K562 (cell line): Measurements from ENCODE around the gene NOMO2. TPM values are rescaled to one million over a fixed set of nuclear protein-coding genes. Genes with fewer than 3 reads are reported as not detected.
A peak's percentile ranks its signal among the peaks of the same experiment; 100 is the strongest.
"Not testable (repeated sequence)": the region's sequence is repeated elsewhere in the genome, so short reads cannot be mapped to it uniquely, and the experiment has no call there.

Source experiments
- ATAC-seq: fragments of 200-7000 bp; cut with Tn5 transposase; 3 replicates; pipeline ENCODE4 v1.9.1; 2020; ENCODE audit warnings: moderate library complexity
- BruUV-seq: library from RNA; stranded (reverse); fragments of 400-500 nt; replicated peaks from 2 replicates; lab custom pipeline; 2021; lab: Mats Ljungman, UMichigan
- CTCF ChIA-PET: fragments of 300-600 bp; formaldehyde crosslinking; extraction: SDS; loops from one replicate; lab custom pipeline; 2021; ENCODE audit warnings: low intra/inter-chr PET ratio; lab: Yijun Ruan, JAX
- POLR2A ChIA-PET: fragments of 300-600, 350-650 bp; sonication (Branson Sonifier 250); formaldehyde crosslinking; extraction: SDS; loops from one replicate; lab custom pipeline; 2021; ENCODE audit warnings: antibody characterized with exemption, inconsistent platforms; lab: Yijun Ruan, JAX
- DNase-seq, 4 experiments: peaks; one replicate each; pipeline versions ENCODE4 v3.0.0 to v3.0.0-alpha.2; 2011 to 2018; ENCODE audit warnings: low spot score in 3 of 4, mixed read lengths in 3 of 4; ENCODE audit errors: extremely low read depth in 1 of 4
- FAIRE-seq: peaks from 2 replicates; lab custom pipeline; 2011; peaks lifted over from hg19 to GRCh38; lab: Jason Lieb, UNC
- H2AFZ ChIP-seq: 2 replicates; pipeline ENCODE4 v1.6.0; 2011; ENCODE audit warnings: low read depth, low read length, control low read depth, inconsistent platforms
- H3K27ac ChIP-seq: fragments of 200-600 bp; 3 replicates; pipeline ENCODE4 v1.8.0; 2011; ENCODE audit warnings: low read depth, mild to moderate bottlenecking, control low read depth, inconsistent platforms, low read length, moderate library complexity, mixed read lengths; ENCODE audit errors: extremely low read depth
- H3K27me3 ChIP-seq, 2 experiments: fragments of 300-600 bp in 1 of 2; 2 replicates in 1 of 2; 3 replicates in 1 of 2; pipeline versions ENCODE4 v1.6.0 to v1.8.0; 2011; ENCODE audit warnings: inconsistent platforms in 2 of 2, low read length in 2 of 2, mild to moderate bottlenecking in 1 of 2, mixed read lengths in 1 of 2, moderate library complexity in 1 of 2; ENCODE audit not compliant: control insufficient read depth in 2 of 2, insufficient read depth in 2 of 2
- H3K36me3 ChIP-seq: fragments of 300-600 bp; 3 replicates; pipeline ENCODE4 v1.8.0; 2011; ENCODE audit warnings: mild to moderate bottlenecking, low read length, inconsistent platforms; ENCODE audit not compliant: control insufficient read depth, insufficient read depth
- H3K4me1 ChIP-seq, 2 experiments: fragments of 200-600 bp in 1 of 2; replicated peaks in 1 of 2; 2 replicates in 1 of 2; 3 replicates in 1 of 2; pipeline versions ENCODE4 v1.5.1 to v1.8.0; 2011; ENCODE audit warnings: inconsistent platforms in 2 of 2, low read length in 2 of 2, mild to moderate bottlenecking in 1 of 2, mixed read lengths in 1 of 2, moderate library complexity in 1 of 2; ENCODE audit not compliant: control insufficient read depth in 2 of 2, insufficient read depth in 2 of 2
- H3K4me2 ChIP-seq: 2 replicates; pipeline ENCODE4 v1.6.1; 2011; ENCODE audit warnings: low read length, control low read depth, inconsistent platforms, mixed read lengths; ENCODE audit not compliant: insufficient read depth
- H3K4me3 ChIP-seq: fragments of 200-600 bp; sonication (generic), shearing (Covaris generic); 2 replicates; pipeline ENCODE4 v1.5.1; 2016; ENCODE audit warnings: control low read depth, inconsistent platforms
- H3K79me2 ChIP-seq: fragments of 200-600 bp; 3 replicates; pipeline ENCODE4 v1.8.0; 2011; ENCODE audit warnings: low read length, inconsistent platforms; ENCODE audit not compliant: control insufficient read depth, insufficient read depth
- H3K9ac ChIP-seq, 2 experiments: 2 replicates each; pipeline versions ENCODE4 v1.6.0 to v1.6.1; 2011; ENCODE audit warnings: low read depth in 2 of 2, low read length in 2 of 2, control low read depth in 1 of 2, inconsistent platforms in 1 of 2, mild to moderate bottlenecking in 1 of 2, mixed read lengths in 1 of 2; ENCODE audit not compliant: insufficient read depth in 1 of 2
- H3K9me1 ChIP-seq: one replicate; pipeline ENCODE4 v1.6.0; 2011; ENCODE audit warnings: inconsistent platforms, mild to moderate bottlenecking, low read length, moderate library complexity; ENCODE audit not compliant: control insufficient read depth, insufficient read depth
- H3K9me3 ChIP-seq: replicated peaks from 2 replicates; pipeline ENCODE4 v1.5.1; 2011; ENCODE audit warnings: low read depth, low read length, inconsistent platforms; ENCODE audit not compliant: control insufficient read depth, insufficient read depth
- H4K20me1 ChIP-seq: replicated peaks from 2 replicates; pipeline ENCODE4 v1.6.1; 2011; ENCODE audit warnings: low read length, inconsistent platforms, mixed read lengths; ENCODE audit not compliant: control insufficient read depth, insufficient read depth
- BCOR ChIP-seq: fragments of 450-650 bp; IDR thresholded peaks from 2 replicates; pipeline ENCODE4 v1.6.1; 2016
- RBM25 ChIP-seq: fragments of 200-400 bp; formaldehyde crosslinking; IDR thresholded peaks from 2 replicates; pipeline ENCODE4 v1.6.1; 2018; ENCODE audit warnings: low read length, low read depth, moderate library complexity; ENCODE audit not compliant: severe bottlenecking
- ZNF764 ChIP-seq: fragments of 250-450 bp; sonication (Bioruptor Pico); IDR thresholded peaks from 2 replicates; pipeline ENCODE4 v1.4.0; 2020; ENCODE audit warnings: low read depth, mild to moderate bottlenecking, moderate library complexity
- WGBS: fragments of 100-300 bp; shearing (Covaris generic); methylation state at CpG from one replicate; pipeline ENCODE4 v1.1.6; 2016; ENCODE audit warnings: low coverage, mixed read lengths; ENCODE audit not compliant: insufficient coverage; ENCODE audit errors: missing lambda C conversion rate; 5-methylcytosine and 5-hydroxymethylcytosine counted together
- in situ Hi-C: fragments of 300-500 bp; cut with MboI; formaldehyde crosslinking; loops from 4 replicates; pipeline ENCODE4 v1.15.0; 2018; ENCODE audit warnings: inconsistent platforms, mixed read lengths
- intact Hi-C: fragments of 100-400 bp; cut with micrococcal nuclease; formaldehyde crosslinking; loops from 2 replicates; pipeline ENCODE4 v1.14.2; 2022
- polyA plus RNA-seq, 8 experiments: library from polyadenylated mRNA; depleted of rRNA in 4 of 8; stranded (reverse) in 5 of 8; unstranded in 3 of 8; fragments of >200 nt; fragmentation: Nextera tagmentation in 2 of 8; fragmentation: Illumina TruSeq in 1 of 8; extraction: Ambion mirVana in 2 of 8; extraction: Trizol in 1 of 8; gene quantifications; 2 replicates each; pipeline versions ENCODE4 v1.2.1 to v1.2.3, GENCODE V29; 2011 to 2014; ENCODE audit warnings: inconsistent platforms in 1 of 8, missing spikeins in 1 of 8
- total RNA-seq, 7 experiments: library from RNA; depleted of rRNA in 6 of 7; stranded (reverse); fragments of >200 nt in 6 of 7; fragmentation: Illumina TruSeq in 2 of 7; extraction: Trizol in 2 of 7; gene quantifications; 2 replicates each; pipeline versions ENCODE4 v1.2.1 to v1.2.3, GENCODE V29; 2011 to 2021; ENCODE audit warnings: low replicate concordance in 1 of 7

NOMO2 gene
- total and polyA plus RNA-seq, 9 of the 15 experiments (the other 6 are each of a cell fraction or from before 2014, with no cell fraction given) = 25.2 to 82.2 (median 44.0) TPM

DNA sequence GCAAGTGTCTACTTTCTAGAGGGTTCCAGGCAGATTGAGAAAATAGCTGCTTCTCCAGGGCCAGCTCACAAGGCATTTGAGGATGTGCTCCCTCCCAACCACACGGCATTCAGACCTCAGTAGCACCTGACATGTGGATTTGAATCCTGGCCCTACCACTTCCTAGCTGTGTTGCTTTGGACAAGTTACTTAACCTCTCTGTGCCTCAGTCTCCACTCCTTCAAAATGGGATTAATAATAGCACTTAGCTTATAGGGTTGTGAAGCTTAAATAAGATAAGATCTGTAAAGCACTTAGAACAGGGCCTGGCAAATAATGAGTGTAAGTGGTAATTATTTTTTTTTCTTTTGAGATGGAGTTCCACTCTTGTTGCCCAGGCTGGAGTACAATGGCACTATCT is 21.0 kb upstream of the NOMO2 start:
- DNase-seq = no peak
- no peaks in the 10 kb centered on the region for H3K36me3 ChIP-seq
- no peaks in the 10 kb centered on the region for H4K20me1 ChIP-seq
- H2AFZ ChIP-seq = no peak overlapping the region
- no peak overlapping the region for H3K4me2 ChIP-seq
- no peaks in the 10 kb centered on the region for H3K9me1 ChIP-seq
- no peaks in the 10 kb centered on the region for H3K4me1 ChIP-seq
- in situ Hi-C loops = no loop called here
- H3K4me3 ChIP-seq = no peak overlapping the region
- intact Hi-C loops = no loop called here
- TF ChIP-seq RBM25 = peak; percentile 81
- peak; percentile 26; the same call in 1 of the 2 replicates for TF ChIP-seq BCOR
- no peak for TF ChIP-seq ZNF764 (CRISPR knock-in tag)
- H3K27ac ChIP-seq = no peak overlapping the region
- no TSS peak for BruUV-seq
- no peaks in the 10 kb centered on the region for H3K9me3 ChIP-seq
- CTCF ChIA-PET = no interaction called here
- no peaks in the 10 kb centered on the region for H3K79me2 ChIP-seq
- ATAC-seq = no peak
- no peaks in the 10 kb centered on the region; a peak in 2 of 5 replicates for H3K27me3 ChIP-seq
- no peak overlapping the region for H3K9ac ChIP-seq
- 6% methylated on average over 1 of the region's 1 CpG for WGBS
- no peak for FAIRE-seq
- POLR2A ChIA-PET = no interaction called here

DNA sequence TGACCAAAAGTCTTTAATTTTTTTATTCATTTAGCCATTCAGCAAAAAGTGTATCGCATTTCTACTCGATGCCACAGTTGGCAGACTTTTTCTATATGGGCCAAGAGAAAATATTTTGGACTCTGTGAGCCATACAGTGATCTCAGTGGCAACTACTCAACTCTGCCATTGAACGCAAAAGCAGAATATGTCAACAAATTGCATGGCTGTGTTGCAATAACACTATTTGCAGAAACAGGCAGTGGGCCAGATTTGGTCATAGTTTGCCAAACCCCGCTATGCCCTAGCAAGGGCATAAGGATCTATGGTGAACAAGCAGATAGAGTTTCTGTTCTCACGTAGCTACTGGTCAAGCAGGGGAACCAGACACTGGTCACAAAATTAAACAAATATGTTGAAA is 18.5 kb upstream of the NOMO2 start:
- CTCF ChIA-PET, H3K79me2 ChIP-seq, H3K9ac ChIP-seq, POLR2A ChIA-PET, H3K36me3 ChIP-seq, DNase-seq, H3K27me3 ChIP-seq, H3K9me3 ChIP-seq, ATAC-seq, H3K9me1 ChIP-seq, FAIRE-seq, H3K4me3 ChIP-seq, H4K20me1 ChIP-seq, H3K4me2 ChIP-seq, H2AFZ ChIP-seq, H3K4me1 ChIP-seq, intact Hi-C loops, BruUV-seq, in situ Hi-C loops, H3K27ac ChIP-seq: not testable (repeated sequence)
- WGBS = 0% methylated on average over 3 of the region's 5 CpGs

- 3% methylated on average over 2 of the region's 2 CpGs for WGBS
- H4K20me1 ChIP-seq, BruUV-seq, H3K4me2 ChIP-seq, POLR2A ChIA-PET, CTCF ChIA-PET, intact Hi-C loops, H3K9me3 ChIP-seq, H3K9ac ChIP-seq, H3K4me3 ChIP-seq, in situ Hi-C loops, DNase-seq, H3K4me1 ChIP-seq, H3K27ac ChIP-seq, H3K79me2 ChIP-seq, H3K36me3 ChIP-seq, H2AFZ ChIP-seq, FAIRE-seq, H3K27me3 ChIP-seq, ATAC-seq, H3K9me1 ChIP-seq: not testable (repeated sequence)
Observed at GRCh38 chr16:18579261-18579660, 17.4 kb upstream of the NOMO2 start.
